ENCODE results near the gene KRT3.
"Not testable (repeated sequence)": the region's sequence is repeated elsewhere in the genome, so short reads cannot be mapped to it uniquely, and the experiment has no call there.

Gene KRT3

GRCh38 chr12:52798003-52798670 is 2.2 kb upstream of the KRT3 start:
- no peak for DNase-seq (ENCODE audit: low spot score)

- DNase-seq (ENCODE audit: low spot score) = no peak
Measured at GRCh38 chr12:52797529-52797894, 1.6 kb upstream of the KRT3 start.

- no peak for DNase-seq (ENCODE audit: low spot score)
Measured at GRCh38 chr12:52796839-52797528, 1.1 kb upstream of the KRT3 start.

DNA sequence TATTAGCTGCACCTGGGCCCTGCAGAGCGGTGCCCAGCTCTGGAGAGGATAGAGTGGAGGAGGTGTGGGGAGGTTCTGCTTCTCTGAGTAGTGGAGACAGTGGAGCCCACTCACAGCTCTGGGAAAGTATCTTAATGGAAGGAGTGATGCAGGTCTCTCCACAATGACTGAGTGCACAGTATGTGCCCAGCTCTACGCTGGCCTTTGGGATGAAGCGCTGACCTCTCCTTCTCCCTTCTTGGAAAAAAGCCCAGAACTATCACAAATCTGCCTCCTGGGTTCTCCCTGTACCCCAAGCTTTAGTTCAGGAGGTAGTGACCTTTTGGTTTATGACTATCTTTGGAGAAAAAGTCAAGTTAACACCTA is 495 bp upstream of the KRT3 start:
- no peak for DNase-seq (ENCODE audit: low spot score)

GRCh38 chr12:52795332-52795674 is 614 bp downstream of the KRT3 start:
- not testable (repeated sequence) for DNase-seq (ENCODE audit: low spot score)

DNA sequence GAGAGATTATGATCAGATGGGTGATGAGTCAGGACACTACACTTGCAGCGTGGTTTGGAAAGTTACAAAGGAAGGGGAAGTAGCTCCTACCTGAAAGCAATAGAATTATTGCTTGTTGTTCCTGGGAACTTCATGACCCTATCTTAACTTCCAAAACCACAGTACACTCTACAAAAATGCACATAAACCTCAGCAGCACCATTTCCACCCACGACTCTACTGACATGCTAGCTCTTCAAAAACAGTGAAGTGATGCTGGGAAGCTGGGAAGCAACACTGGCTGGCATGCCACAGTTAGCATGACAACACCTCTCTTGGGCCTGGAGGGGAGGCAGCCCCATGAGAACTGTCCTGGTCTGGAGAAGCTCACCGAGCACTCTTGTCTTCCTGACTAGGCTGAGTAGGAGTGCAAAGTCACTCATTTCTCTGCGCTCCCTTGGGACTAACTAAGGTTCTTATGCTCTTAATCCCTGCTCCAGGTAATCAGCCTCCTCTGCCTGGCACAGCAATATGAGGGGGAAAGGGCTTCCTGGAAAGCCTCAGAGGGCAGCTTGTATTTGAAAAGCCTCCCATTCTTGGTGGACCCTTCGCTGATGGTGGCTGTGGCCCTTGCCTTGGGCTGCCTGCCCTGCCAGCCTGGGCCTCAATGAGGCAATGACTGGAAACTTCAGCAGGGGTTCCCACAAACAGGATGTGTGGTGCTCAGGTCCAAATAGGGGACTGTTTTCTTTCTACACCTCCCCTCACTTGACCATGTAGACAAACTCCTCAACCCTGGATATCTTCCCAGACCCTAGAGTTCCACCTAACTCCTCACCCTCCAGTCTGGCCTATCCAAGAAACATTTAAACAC is 1.2 kb downstream of the KRT3 start:
- DNase-seq (ENCODE audit: low spot score) = no peak

- no peak for DNase-seq (ENCODE audit: low spot score)
Measured at GRCh38 chr12:52792185-52793029, 3.5 kb downstream of the KRT3 start.

GRCh38 chr12:52791271-52792184 is 4.4 kb downstream of the KRT3 start:
- DNase-seq (ENCODE audit: low spot score) = no peak

DNA sequence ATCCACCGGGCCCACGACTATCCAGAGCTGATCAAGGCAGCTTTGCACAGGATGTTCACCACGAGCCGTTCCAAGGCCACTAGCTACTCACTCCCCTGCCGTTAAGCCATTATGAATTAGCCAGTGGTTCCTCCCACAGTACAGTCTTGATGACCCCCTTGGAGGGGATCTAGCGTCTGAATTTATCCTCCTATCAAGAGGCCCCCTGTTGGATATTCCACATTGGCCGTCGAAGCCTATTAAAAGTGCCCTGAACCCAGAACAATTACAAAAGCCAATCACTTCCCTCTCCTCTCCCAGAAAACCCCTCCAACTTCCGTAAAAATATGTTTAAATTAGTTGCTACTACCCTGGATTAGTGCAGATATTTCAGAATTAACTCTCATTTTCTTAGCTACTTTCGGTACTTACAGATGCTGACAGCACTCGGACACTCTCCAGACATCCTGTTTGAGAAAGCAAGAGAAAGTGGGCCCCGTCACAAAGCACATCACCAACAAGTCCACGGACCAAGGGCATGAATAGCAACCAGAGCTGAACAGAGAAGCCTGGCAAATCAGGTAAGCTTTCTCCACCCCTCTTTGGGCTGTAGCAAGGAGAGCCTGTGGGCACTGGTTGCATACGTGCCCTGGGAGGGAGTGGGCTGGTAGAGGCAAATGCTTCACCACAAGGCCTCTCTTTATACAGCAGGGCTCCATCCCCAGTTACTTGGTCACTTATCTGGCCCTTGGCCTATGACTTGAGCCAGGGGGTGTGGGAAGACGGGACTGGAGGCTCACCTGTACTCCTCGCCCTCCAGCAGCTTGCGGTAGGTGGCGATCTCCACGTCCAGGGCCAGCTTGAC is 5.3 kb downstream of the KRT3 start:
- no peak for DNase-seq (ENCODE audit: low spot score)

GRCh38 chr12:52789637-52790426 is 6.1 kb downstream of the KRT3 start:
- DNase-seq (ENCODE audit: low spot score) = no peak

- no peak for DNase-seq (ENCODE audit: low spot score)
Measured at GRCh38 chr12:52788876-52789636, 6.9 kb downstream of the KRT3 start.

- DNase-seq (ENCODE audit: low spot score) = no peak
Measured at GRCh38 chr12:52788192-52788875, 7.6 kb downstream of the KRT3 start.

DNA sequence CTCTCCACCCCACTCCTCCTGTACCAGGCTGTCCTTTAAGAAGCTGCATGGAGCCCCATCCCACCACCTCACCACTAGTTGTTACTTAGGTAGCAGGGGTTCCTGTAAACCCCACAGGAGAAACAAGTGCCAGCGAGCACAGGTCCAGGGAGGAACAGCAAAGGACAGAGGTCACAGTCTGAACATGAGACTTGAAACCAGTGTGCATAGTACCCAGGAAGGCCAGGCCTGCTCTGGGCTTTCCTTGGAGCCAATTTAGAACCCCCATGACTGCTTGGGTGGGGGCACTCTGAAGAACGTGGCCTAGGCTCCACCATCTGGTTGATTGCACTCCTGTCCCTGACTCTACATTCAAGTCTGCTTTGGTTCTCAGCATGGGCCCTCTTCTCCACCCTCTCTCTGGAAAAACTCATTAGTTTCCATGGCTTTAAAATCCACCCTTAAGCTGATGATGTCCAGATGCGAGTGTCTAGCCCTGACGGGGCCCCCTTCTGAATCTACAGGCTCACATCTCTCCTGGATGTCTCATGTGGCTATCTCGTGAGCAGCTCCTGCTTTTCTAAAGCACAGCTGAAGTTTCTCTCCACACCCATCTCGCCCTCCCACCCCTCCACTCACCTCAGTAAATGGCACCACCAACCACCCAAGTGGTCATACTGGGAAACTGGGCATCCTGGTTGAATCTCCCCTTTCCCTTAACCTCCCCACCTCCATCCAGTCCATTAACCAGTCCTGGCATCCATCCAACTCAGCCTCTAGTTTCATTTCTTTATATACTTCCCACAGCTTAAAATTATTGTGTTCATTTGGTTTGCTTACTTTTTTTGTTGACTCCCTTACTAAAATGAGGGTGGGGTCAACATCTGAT is 8.4 kb downstream of the KRT3 start:
- no peak for DNase-seq (ENCODE audit: low spot score)

DNA sequence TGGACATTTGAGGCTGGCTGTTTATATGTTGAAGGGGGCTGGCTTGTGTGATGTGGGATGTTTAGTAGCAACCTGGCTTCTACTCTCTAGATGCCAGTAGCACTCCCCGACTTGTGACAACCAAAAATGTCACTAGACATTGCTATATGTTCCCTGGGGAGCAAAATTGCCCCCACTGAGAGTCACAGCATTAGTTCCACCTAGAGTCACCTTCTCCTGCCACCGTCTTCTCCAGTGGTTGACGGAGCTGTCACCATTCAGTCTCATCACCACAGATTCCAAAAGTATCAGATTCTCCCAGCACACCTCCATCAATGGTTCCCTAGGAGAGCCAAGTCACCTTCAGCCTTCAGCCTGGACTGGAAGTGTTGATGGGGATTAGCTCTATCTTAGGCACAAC is 11.0 kb downstream of the KRT3 start:
- no peak for DNase-seq (ENCODE audit: low spot score)

- no peak for DNase-seq (ENCODE audit: low spot score)
Measured at GRCh38 chr12:52783563-52784316, 12.2 kb downstream of the KRT3 start.

- DNase-seq (ENCODE audit: low spot score) = no peak
Measured at GRCh38 chr12:52782502-52782901, 13.4 kb downstream of the KRT3 start.

All from COLO829 (cell line).